ENCODE data around the gene PCNX2. TPM values are rescaled to one million over a fixed set of nuclear protein-coding genes. Genes with fewer than 3 reads are reported as not detected.

Gene PCNX2
- total and polyA plus RNA-seq, 2 experiments from 2014 or later: 42.9 to 88.3 TPM

DNA sequence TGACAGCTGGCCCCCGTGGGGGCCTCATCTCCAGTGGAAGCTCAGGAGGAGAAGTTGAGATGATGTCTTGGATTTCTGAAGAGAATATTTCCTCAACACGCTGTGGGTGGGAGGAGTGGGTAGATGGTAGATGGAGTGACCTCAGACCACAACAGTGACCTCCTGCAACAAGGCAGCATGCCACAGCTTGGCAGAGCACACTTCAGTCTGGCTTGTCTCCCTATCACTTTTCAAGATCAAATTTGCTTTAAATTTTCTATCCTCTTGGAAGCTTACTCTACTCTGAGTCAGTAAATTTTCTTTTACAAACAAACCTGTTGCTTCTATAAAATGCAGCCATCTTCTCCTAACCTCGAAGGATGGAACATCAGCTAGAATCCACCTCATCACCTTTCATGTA lies 285.4 kb downstream of the PCNX2 start:
- H3K27me3 Mint-ChIP-seq (ENCODE audit: insufficient read depth, low read depth, poor library complexity): peaks cover 10% of the 10 kb centered on the region
- no peaks in the 10 kb centered on the region for H3K9me3 Mint-ChIP-seq
- Histone ChIP-seq H4K20me1 (replicated peaks; ENCODE audit: insufficient read depth) (no peaks in the 10 kb centered on the region), H3K4me3 (no peak overlapping the region), H3K36me3 (ENCODE audit: insufficient read depth) (peaks cover 12% of the 10 kb centered on the region), H3F3A (replicated peaks; ENCODE audit: low read depth) (no peaks in the 10 kb centered on the region), H3K4me2 (no peak overlapping the region), H2AFZ (no peak overlapping the region), H3K27ac (ENCODE audit: low read depth) (no peak overlapping the region), H3K4me1 (ENCODE audit: insufficient read depth) (no peaks in the 10 kb centered on the region), H3K9me2 (ENCODE audit: insufficient read depth) (no peaks in the 10 kb centered on the region), H3K79me2 (replicated peaks; ENCODE audit: insufficient read depth) (no peaks in the 10 kb centered on the region), H3K27me3 (ENCODE audit: insufficient read depth) (no peaks in the 10 kb centered on the region)
- DNase-seq (ENCODE audit: low spot score) (no peak), ATAC-seq (no peak)
- H3K36me3 Mint-ChIP-seq (ENCODE audit: low read depth): peaks cover 46% of the 10 kb centered on the region
- H3K4me1 Mint-ChIP-seq: no peaks in the 10 kb centered on the region
- no peak overlapping the region for H3K4me3 Mint-ChIP-seq
- TF ChIP-seq, protein P1, sequence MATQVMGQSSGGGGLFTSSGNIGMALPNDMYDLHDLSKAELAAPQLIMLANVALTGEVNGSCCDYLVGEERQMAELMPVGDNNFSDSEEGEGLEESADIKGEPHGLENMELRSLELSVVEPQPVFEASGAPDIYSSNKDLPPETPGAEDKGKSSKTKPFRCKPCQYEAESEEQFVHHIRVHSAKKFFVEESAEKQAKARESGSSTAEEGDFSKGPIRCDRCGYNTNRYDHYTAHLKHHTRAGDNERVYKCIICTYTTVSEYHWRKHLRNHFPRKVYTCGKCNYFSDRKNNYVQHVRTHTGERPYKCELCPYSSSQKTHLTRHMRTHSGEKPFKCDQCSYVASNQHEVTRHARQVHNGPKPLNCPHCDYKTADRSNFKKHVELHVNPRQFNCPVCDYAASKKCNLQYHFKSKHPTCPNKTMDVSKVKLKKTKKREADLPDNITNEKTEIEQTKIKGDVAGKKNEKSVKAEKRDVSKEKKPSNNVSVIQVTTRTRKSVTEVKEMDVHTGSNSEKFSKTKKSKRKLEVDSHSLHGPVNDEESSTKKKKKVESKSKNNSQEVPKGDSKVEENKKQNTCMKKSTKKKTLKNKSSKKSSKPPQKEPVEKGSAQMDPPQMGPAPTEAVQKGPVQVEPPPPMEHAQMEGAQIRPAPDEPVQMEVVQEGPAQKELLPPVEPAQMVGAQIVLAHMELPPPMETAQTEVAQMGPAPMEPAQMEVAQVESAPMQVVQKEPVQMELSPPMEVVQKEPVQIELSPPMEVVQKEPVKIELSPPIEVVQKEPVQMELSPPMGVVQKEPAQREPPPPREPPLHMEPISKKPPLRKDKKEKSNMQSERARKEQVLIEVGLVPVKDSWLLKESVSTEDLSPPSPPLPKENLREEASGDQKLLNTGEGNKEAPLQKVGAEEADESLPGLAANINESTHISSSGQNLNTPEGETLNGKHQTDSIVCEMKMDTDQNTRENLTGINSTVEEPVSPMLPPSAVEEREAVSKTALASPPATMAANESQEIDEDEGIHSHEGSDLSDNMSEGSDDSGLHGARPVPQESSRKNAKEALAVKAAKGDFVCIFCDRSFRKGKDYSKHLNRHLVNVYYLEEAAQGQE (IDR thresholded peaks at IDR 0.05; ENCODE audit: unreplicated experiment): no peak
- no peak for TF ChIP-seq JUNB (IDR thresholded peaks at IDR 0.05; ENCODE audit: unreplicated experiment)
- TF ChIP-seq, protein P2, sequence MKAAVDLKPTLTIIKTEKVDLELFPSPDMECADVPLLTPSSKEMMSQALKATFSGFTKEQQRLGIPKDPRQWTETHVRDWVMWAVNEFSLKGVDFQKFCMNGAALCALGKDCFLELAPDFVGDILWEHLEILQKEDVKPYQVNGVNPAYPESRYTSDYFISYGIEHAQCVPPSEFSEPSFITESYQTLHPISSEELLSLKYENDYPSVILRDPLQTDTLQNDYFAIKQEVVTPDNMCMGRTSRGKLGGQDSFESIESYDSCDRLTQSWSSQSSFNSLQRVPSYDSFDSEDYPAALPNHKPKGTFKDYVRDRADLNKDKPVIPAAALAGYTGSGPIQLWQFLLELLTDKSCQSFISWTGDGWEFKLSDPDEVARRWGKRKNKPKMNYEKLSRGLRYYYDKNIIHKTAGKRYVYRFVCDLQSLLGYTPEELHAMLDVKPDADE (IDR thresholded peaks at IDR 0.05): no peak
- TF ChIP-seq, protein P3, sequence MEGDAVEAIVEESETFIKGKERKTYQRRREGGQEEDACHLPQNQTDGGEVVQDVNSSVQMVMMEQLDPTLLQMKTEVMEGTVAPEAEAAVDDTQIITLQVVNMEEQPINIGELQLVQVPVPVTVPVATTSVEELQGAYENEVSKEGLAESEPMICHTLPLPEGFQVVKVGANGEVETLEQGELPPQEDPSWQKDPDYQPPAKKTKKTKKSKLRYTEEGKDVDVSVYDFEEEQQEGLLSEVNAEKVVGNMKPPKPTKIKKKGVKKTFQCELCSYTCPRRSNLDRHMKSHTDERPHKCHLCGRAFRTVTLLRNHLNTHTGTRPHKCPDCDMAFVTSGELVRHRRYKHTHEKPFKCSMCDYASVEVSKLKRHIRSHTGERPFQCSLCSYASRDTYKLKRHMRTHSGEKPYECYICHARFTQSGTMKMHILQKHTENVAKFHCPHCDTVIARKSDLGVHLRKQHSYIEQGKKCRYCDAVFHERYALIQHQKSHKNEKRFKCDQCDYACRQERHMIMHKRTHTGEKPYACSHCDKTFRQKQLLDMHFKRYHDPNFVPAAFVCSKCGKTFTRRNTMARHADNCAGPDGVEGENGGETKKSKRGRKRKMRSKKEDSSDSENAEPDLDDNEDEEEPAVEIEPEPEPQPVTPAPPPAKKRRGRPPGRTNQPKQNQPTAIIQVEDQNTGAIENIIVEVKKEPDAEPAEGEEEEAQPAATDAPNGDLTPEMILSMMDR (conservative IDR thresholded peaks at IDR 0.05; ENCODE audit: low read depth in 2 of 2): no peak
- TF ChIP-seq CREB1 (CRISPR knock-in tag; IDR thresholded peaks at IDR 0.05; ENCODE audit: low read depth): no peak
- no peak overlapping the region for H3K27ac Mint-ChIP-seq

DNA sequence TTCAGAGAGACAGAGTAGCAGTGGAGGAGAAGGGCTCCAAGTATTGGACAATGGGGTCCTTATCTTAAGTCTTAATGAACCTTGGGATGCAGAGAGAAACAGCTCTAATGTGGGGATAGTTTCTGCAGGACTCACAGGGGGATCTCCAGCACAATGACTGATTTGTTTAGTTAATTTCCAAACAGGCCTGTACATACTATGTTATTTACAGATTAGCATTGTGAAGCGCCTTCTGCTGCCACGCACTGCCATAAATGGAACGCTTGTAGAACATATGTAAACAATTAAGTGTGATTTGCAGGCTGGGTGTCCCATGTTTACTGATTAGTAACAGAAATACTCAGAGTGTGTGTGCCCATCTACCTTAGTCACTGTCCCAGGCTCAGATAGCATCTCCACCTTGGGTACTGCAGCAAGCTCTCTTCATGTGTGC lies 289.0 kb downstream of the PCNX2 start:
- Mint-ChIP-seq H3K36me3 (ENCODE audit: low read depth) (peaks cover 40% of the 10 kb centered on the region), H3K27me3 (ENCODE audit: insufficient read depth, low read depth, poor library complexity) (peaks cover 6% of the 10 kb centered on the region), H3K27ac (no peak overlapping the region), H3K4me1 (no peaks in the 10 kb centered on the region), H3K4me3 (no peak overlapping the region), H3K9me3 (peaks cover 2% of the 10 kb centered on the region; the same call in 1 of the 3 replicates)
- H3K36me3 ChIP-seq (ENCODE audit: insufficient read depth): no peaks in the 10 kb centered on the region
- ATAC-seq (no peak), DNase-seq (ENCODE audit: low spot score) (no peak)
- no peaks in the 10 kb centered on the region for H3F3A ChIP-seq (replicated peaks; ENCODE audit: low read depth)
- H2AFZ ChIP-seq: no peak overlapping the region
- H3K79me2 ChIP-seq (replicated peaks; ENCODE audit: insufficient read depth): no peaks in the 10 kb centered on the region
- no peak overlapping the region for H3K27ac ChIP-seq (ENCODE audit: low read depth)
- H3K4me2 ChIP-seq: no peak overlapping the region
- no peaks in the 10 kb centered on the region; the same call in 1 of the 2 replicates for H3K9me2 ChIP-seq (ENCODE audit: insufficient read depth)
- H3K4me1 ChIP-seq (ENCODE audit: insufficient read depth): no peaks in the 10 kb centered on the region
- no peaks in the 10 kb centered on the region for H3K27me3 ChIP-seq (ENCODE audit: insufficient read depth)
- H3K4me3 ChIP-seq: no peak overlapping the region
- no peaks in the 10 kb centered on the region for H4K20me1 ChIP-seq (replicated peaks; ENCODE audit: insufficient read depth)
- no peak for TF ChIP-seq STAT1 (IDR thresholded peaks at IDR 0.05; ENCODE audit: unreplicated experiment)
- no peak for TF ChIP-seq POLR2AphosphoS5 (IDR thresholded peaks at IDR 0.05; ENCODE audit: low read depth)
- no peak for TF ChIP-seq EZH2 (IDR thresholded peaks at IDR 0.05; ENCODE audit: low read depth, unreplicated experiment)
- no peak for TF ChIP-seq ZNF331 (CRISPR knock-in tag; IDR thresholded peaks at IDR 0.05; ENCODE audit: low read depth)
- TF ChIP-seq EZH2phosphoT487 (IDR thresholded peaks at IDR 0.05; ENCODE audit: unreplicated experiment): no peak
- TF ChIP-seq, protein P1 (IDR thresholded peaks at IDR 0.05; ENCODE audit: unreplicated experiment): no peak
- TF ChIP-seq, protein P2 (IDR thresholded peaks at IDR 0.05): no peak
